Stomach (tissue), 9 donors: ENCODE measurements around the gene LRPPRC. TPM values are rescaled to one million over a fixed set of nuclear protein-coding genes. Genes with fewer than 3 reads are reported as not detected.

Source experiments
- DNase-seq, 2 donors: peaks; one replicate each; pipeline versions ENCODE4 v3.0.0 to v3.0.0-alpha.2; 2013 to 2019
- H3K27ac ChIP-seq, 5 donors: fragments of 200-600 bp in 4 of 5; sonication (generic) in 4 of 5; one replicate each; pipeline ENCODE4 v1.5.1; 2013 to 2019; ENCODE audit warnings: mild to moderate bottlenecking in 1 of 5, moderate library complexity in 1 of 5
- H3K27me3 ChIP-seq, 3 donors: fragments of 200-600 bp; sonication (generic); one replicate each; pipeline ENCODE4 v1.5.1; 2017 to 2019; ENCODE audit warnings: mixed run types in 1 of 3
- H3K36me3 ChIP-seq, 4 donors: fragments of 200-600 bp; sonication (generic); 1 replicate in 3 of 4; 2 replicates in 1 of 4; pipeline ENCODE4 v1.5.1; 2016 to 2019
- H3K4me1 ChIP-seq, 4 donors: fragments of 200-600 bp; sonication (generic); one replicate each; pipeline ENCODE4 v1.5.1; 2016 to 2019
- H3K4me3 ChIP-seq, 4 donors: fragments of 200-600 bp; sonication (generic) in 3 of 4; one replicate each; pipeline ENCODE4 v1.5.1; 2016 to 2019; ENCODE audit warnings: mild to moderate bottlenecking in 1 of 4
- H3K9me3 ChIP-seq, 4 donors: fragments of 200-600 bp; sonication (generic); one replicate each; pipeline ENCODE4 v1.5.1; 2016 to 2019
- CTCF ChIP-seq, 7 experiments: fragments of 450-650 bp in 4 of 7; fragments of 200-600 bp in 3 of 7; sonication (generic) in 3 of 7; IDR thresholded peaks; one replicate each; pipeline ENCODE4 v1.5.1; 2016 to 2019; ENCODE audit warnings: antibody characterized with exemption in 7 of 7, control low read depth in 2 of 7, mild to moderate bottlenecking in 1 of 7
- EP300 ChIP-seq: sonication (generic); formaldehyde crosslinking; IDR thresholded peaks from one replicate; pipeline ENCODE4 v1.6.1; 2017; ENCODE audit warnings: antibody characterized with exemption
- POLR2A ChIP-seq, 4 donors: fragments of 450-650 bp; IDR thresholded peaks; one replicate each; pipeline ENCODE4 v1.6.1; 2016; ENCODE audit warnings: antibody characterized with exemption in 4 of 4, control low read depth in 2 of 4, mild to moderate bottlenecking in 1 of 4, moderate library complexity in 1 of 4
- POLR2AphosphoS5 ChIP-seq, 3 donors: sonication (generic); formaldehyde crosslinking; IDR thresholded peaks; one replicate each; pipeline ENCODE4 v1.6.1; 2016; ENCODE audit warnings: antibody characterized with exemption in 3 of 3
- WGBS, 5 donors: extraction: QIAGEN DNeasy Blood & Tissue Kit in 3 of 5; methylation state at CpG; one replicate each; pipeline versions ENCODE4 v1.1.5 to v1.1.7; 2013 to 2018; 5-methylcytosine and 5-hydroxymethylcytosine counted together
- intact Hi-C: fragments of 100-400 bp; cut with DNase I; formaldehyde crosslinking; loops from one replicate; pipeline ENCODE4 v1.15.1; 2023; ENCODE audit warnings: low total_unique reads
- polyA plus RNA-seq, 3 donors: library from polyadenylated mRNA; stranded (reverse); fragments of 200-250 nt; gene quantifications; one replicate each; pipeline ENCODE4 v1.2.3, GENCODE V29; 2013
- total RNA-seq, 5 donors: library from RNA; depleted of rRNA; stranded (reverse); fragments of >200 nt; gene quantifications; one replicate each; pipeline versions ENCODE4 v1.1.0 to v1.2.3, GENCODE V29; 2014 to 2016
- donor health status: healthy with polysubstance abuse.
- donor health status: Bipolar disorder and iron deficiency.
- donor health status: healthy.

The LRPPRC gene
- total and polyA plus RNA-seq, 8 donors = 12.6 to 124 (median 35.5) TPM

GRCh38 chr2:43984533-43984932 is 11.3 kb downstream of the LRPPRC start:
- TF ChIP-seq EP300 (no peak), CTCF (IDR thresholded peaks at IDR 0.05) (no peak), POLR2A (IDR thresholded peaks at IDR 0.05) (no peak), POLR2AphosphoS5 (IDR thresholded peaks at IDR 0.05) (no peak)
- H3K27me3 ChIP-seq = no peaks in the 10 kb centered on the region
- intact Hi-C loops = no loop called here
- no peaks in the 10 kb centered on the region for H3K9me3 ChIP-seq
- 85 to 96% (median 88%) methylated on average over 2 of the region's 2 CpGs for WGBS, 5 donors
- H3K4me3 ChIP-seq = no peak overlapping the region
- H3K36me3 ChIP-seq = peaks cover 3 to 50% (median 45%) of the 10 kb centered on the region in 4 donors
- peaks cover 0 to 11% (median 4%) of the 10 kb centered on the region in 4 donors for H3K4me1 ChIP-seq
- no peak for DNase-seq
- no peak overlapping the region for H3K27ac ChIP-seq

GRCh38 chr2:43980902-43981301 is 14.9 kb downstream of the LRPPRC start:
- Histone ChIP-seq H3K4me1 (peaks cover 0 to 11% (median 4%) of the 10 kb centered on the region in 4 donors), H3K4me3 (no peak overlapping the region), H3K27me3 (no peaks in the 10 kb centered on the region), H3K9me3 (no peaks in the 10 kb centered on the region), H3K27ac (no peak overlapping the region), H3K36me3 (peaks cover 8 to 72% (median 64%) of the 10 kb centered on the region in 4 donors)
- 77 to 90% (median 82%) methylated on average over 2 of the region's 2 CpGs for WGBS, 5 donors
- intact Hi-C loops = no loop called here
- DNase-seq = no peak
- TF ChIP-seq POLR2A (IDR thresholded peaks at IDR 0.05) = no peak
- no peak for TF ChIP-seq EP300
- TF ChIP-seq CTCF (IDR thresholded peaks at IDR 0.05) = no peak
- no peak for TF ChIP-seq POLR2AphosphoS5 (IDR thresholded peaks at IDR 0.05)

GRCh38 chr2:43977677-43978375 is 18.0 kb downstream of the LRPPRC start:
- peaks cover 16 to 98% (median 92%) of the 10 kb centered on the region in 4 donors for H3K36me3 ChIP-seq
- H3K4me1 ChIP-seq = no peaks in the 10 kb centered on the region
- no peak overlapping the region for H3K27ac ChIP-seq
- no peak for TF ChIP-seq POLR2AphosphoS5 (IDR thresholded peaks at IDR 0.05)
- TF ChIP-seq POLR2A (IDR thresholded peaks at IDR 0.05) = no peak
- TF ChIP-seq CTCF (IDR thresholded peaks at IDR 0.05) = no peak
- no peak for TF ChIP-seq EP300
- no peaks in the 10 kb centered on the region for H3K9me3 ChIP-seq
- intact Hi-C loops = no loop called here
- no peak overlapping the region for H3K4me3 ChIP-seq
- no peaks in the 10 kb centered on the region for H3K27me3 ChIP-seq
- no peak for DNase-seq

- no peak overlapping the region for H3K4me3 ChIP-seq
- no peaks in the 10 kb centered on the region for H3K9me3 ChIP-seq
- H3K27me3 ChIP-seq = no peaks in the 10 kb centered on the region
- intact Hi-C loops = no loop called here
- H3K36me3 ChIP-seq = peaks cover 35 to 96% (median 96%) of the 10 kb centered on the region in 4 donors
- TF ChIP-seq EP300 (no peak), CTCF (IDR thresholded peaks at IDR 0.05) (no peak), POLR2AphosphoS5 (IDR thresholded peaks at IDR 0.05) (no peak), POLR2A (IDR thresholded peaks at IDR 0.05) (no peak)
- no peaks in the 10 kb centered on the region for H3K4me1 ChIP-seq
- no peak overlapping the region for H3K27ac ChIP-seq
- DNase-seq = no peak
Measured at GRCh38 chr2:43960921-43961320, 34.9 kb downstream of the LRPPRC start.
